Liver (tissue), 3 donors: ENCODE measurements around the gene DNAJC25.

Experiments
- CTCF ChIP-seq: fragments of 150-350 bp; IDR thresholded peaks from 2 replicates; pipeline ENCODE4 v1.5.1; 2017; ENCODE audit warnings: improper control_type of control experiment, low read depth, low read length; ENCODE audit not compliant: missing input control
- EGR1 ChIP-seq, 2 donors: IDR thresholded peaks; 2 replicates each; pipeline ENCODE4 v1.6.1; 2016 to 2018; ENCODE audit warnings: antibody characterized with exemption in 2 of 2, low read depth in 2 of 2
- FOXA1 ChIP-seq: IDR thresholded peaks from 2 replicates; pipeline ENCODE4 v1.6.1; 2016; ENCODE audit warnings: antibody characterized with exemption
- JUND ChIP-seq, 2 donors: IDR thresholded peaks; 2 replicates each; pipeline ENCODE4 v1.6.1; 2016; ENCODE audit warnings: antibody characterized with exemption in 2 of 2
- MAX ChIP-seq: IDR thresholded peaks from 2 replicates; pipeline ENCODE4 v1.6.1; 2016; ENCODE audit warnings: antibody characterized with exemption
- NR2F2 ChIP-seq: IDR thresholded peaks from 2 replicates; pipeline ENCODE4 v1.6.1; 2016; ENCODE audit warnings: antibody characterized with exemption
- RAD21 ChIP-seq, 2 donors: IDR thresholded peaks; 2 replicates each; pipeline ENCODE4 v1.6.1; 2016; ENCODE audit warnings: antibody characterized with exemption in 2 of 2, mild to moderate bottlenecking in 2 of 2
- SP1 ChIP-seq: IDR thresholded peaks from 2 replicates; pipeline ENCODE4 v1.6.1; 2018; ENCODE audit warnings: antibody characterized with exemption, mild to moderate bottlenecking
- TAF1 ChIP-seq: conservative IDR thresholded peaks from 2 replicates; pipeline ENCODE4 v1.6.1; 2016; ENCODE audit warnings: antibody characterized with exemption, mild to moderate bottlenecking
- YY1 ChIP-seq: IDR thresholded peaks from 2 replicates; pipeline ENCODE4 v1.6.1; 2016; ENCODE audit warnings: antibody characterized with exemption, mild to moderate bottlenecking
- ZBTB33 ChIP-seq: IDR thresholded peaks from 2 replicates; pipeline ENCODE4 v1.6.1; 2016; ENCODE audit warnings: antibody characterized with exemption
- TF ChIP-seq, protein P1 (sequence below): IDR thresholded peaks from 2 replicates; pipeline ENCODE4 v1.6.1; 2016; ENCODE audit warnings: antibody characterized with exemption, mild to moderate bottlenecking
- donor health status: healthy.
- donor health status: healthy.

GRCh38 chr9:111601237-111602018, 29.7 kb upstream of the DNAJC25 start:
- TF ChIP-seq ZBTB33, result peak; percentile 33
- no peak for TF ChIP-seq CTCF
- TF ChIP-seq, protein P1, sequence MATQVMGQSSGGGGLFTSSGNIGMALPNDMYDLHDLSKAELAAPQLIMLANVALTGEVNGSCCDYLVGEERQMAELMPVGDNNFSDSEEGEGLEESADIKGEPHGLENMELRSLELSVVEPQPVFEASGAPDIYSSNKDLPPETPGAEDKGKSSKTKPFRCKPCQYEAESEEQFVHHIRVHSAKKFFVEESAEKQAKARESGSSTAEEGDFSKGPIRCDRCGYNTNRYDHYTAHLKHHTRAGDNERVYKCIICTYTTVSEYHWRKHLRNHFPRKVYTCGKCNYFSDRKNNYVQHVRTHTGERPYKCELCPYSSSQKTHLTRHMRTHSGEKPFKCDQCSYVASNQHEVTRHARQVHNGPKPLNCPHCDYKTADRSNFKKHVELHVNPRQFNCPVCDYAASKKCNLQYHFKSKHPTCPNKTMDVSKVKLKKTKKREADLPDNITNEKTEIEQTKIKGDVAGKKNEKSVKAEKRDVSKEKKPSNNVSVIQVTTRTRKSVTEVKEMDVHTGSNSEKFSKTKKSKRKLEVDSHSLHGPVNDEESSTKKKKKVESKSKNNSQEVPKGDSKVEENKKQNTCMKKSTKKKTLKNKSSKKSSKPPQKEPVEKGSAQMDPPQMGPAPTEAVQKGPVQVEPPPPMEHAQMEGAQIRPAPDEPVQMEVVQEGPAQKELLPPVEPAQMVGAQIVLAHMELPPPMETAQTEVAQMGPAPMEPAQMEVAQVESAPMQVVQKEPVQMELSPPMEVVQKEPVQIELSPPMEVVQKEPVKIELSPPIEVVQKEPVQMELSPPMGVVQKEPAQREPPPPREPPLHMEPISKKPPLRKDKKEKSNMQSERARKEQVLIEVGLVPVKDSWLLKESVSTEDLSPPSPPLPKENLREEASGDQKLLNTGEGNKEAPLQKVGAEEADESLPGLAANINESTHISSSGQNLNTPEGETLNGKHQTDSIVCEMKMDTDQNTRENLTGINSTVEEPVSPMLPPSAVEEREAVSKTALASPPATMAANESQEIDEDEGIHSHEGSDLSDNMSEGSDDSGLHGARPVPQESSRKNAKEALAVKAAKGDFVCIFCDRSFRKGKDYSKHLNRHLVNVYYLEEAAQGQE, result peak; percentile 22
- TF ChIP-seq TAF1, result no peak
- TF ChIP-seq SP1, result no peak
- no peak for TF ChIP-seq RAD21 (IDR thresholded peaks at IDR 0.05)
- TF ChIP-seq MAX, result no peak
- TF ChIP-seq NR2F2, result no peak
- TF ChIP-seq FOXA1, result no peak
- TF ChIP-seq JUND (IDR thresholded peaks at IDR 0.05), result peak; percentile 28 to 92
- no peak for TF ChIP-seq EGR1 (IDR thresholded peaks at IDR 0.05; ENCODE audit: low read depth in 2 of 2)
- no peak for TF ChIP-seq YY1
